PC-3 (cell line): ENCODE results near the gene MAP2K4. TPM values are rescaled to one million over a fixed set of nuclear protein-coding genes. Genes with fewer than 3 reads are reported as not detected.

ENCODE experiments used
- ATAC-seq: fragments of 200-7000 bp; cut with Tn5 transposase; 2 replicates; pipeline ENCODE4 v1.9.1; 2020; ENCODE audit warnings: mild to moderate bottlenecking, moderate library complexity
- BruUV-seq: library from RNA; stranded (reverse); fragments of 400-500 nt; replicated peaks from 2 replicates; lab custom pipeline; 2021; lab: Mats Ljungman, UMichigan
- CTCF ChIA-PET: fragments of 300-600 bp; sonication (Branson Sonifier 250); formaldehyde crosslinking; loops from one replicate; lab custom pipeline; 2022; ENCODE audit warnings: antibody characterized with exemption; lab: Charles Lee
- POLR2A ChIA-PET: fragments of 300-600 bp; sonication (Branson Sonifier 250); formaldehyde crosslinking; loops from one replicate; lab custom pipeline; 2022; ENCODE audit warnings: antibody characterized with exemption; ENCODE audit not compliant: unreplicated experiment; lab: Charles Lee
- DNase-seq: peaks from one replicate; pipeline ENCODE4 v3.0.0-alpha.2; 2015
- H2AFZ ChIP-seq: fragments of 300-600 bp; sonication (generic); 2 replicates; pipeline ENCODE4 v1.6.0; 2016; ENCODE audit warnings: antibody characterized with exemption, low read length
- H3F3A ChIP-seq: fragments of 300-600 bp; sonication (generic); one replicate; pipeline ENCODE4 v1.6.0; 2017; ENCODE audit warnings: antibody characterized with exemption, low read length, control low read depth, mild to moderate bottlenecking; ENCODE audit not compliant: unreplicated experiment
- H3K27ac ChIP-seq: fragments of 300-600 bp; sonication (generic); 2 replicates; pipeline ENCODE4 v1.5.1; 2016; ENCODE audit warnings: mild to moderate bottlenecking, low read length
- H3K27me3 ChIP-seq: fragments of 300-600 bp; sonication (generic); 2 replicates; pipeline ENCODE4 v1.6.1; 2016; ENCODE audit warnings: low read length, mixed read lengths
- H3K36me3 ChIP-seq: fragments of 300-600 bp; sonication (generic); 2 replicates; pipeline ENCODE4 v1.6.1; 2016; ENCODE audit warnings: low read depth, mixed run types, low read length, mixed read lengths
- H3K4me1 ChIP-seq: fragments of 300-600 bp; sonication (generic); 2 replicates; pipeline ENCODE4 v1.5.1; 2016; ENCODE audit warnings: low read length; ENCODE audit not compliant: insufficient read depth
- H3K4me2 ChIP-seq: fragments of 300-600 bp; sonication (generic); 2 replicates; pipeline ENCODE4 v1.6.0; 2016; ENCODE audit warnings: low read length
- H3K4me3 ChIP-seq: fragments of 300-600 bp; sonication (generic); 2 replicates; pipeline ENCODE4 v1.5.1; 2016; ENCODE audit warnings: mild to moderate bottlenecking, low read length, mixed read lengths
- H3K79me2 ChIP-seq: fragments of 300-600 bp; sonication (generic); 2 replicates; pipeline ENCODE4 v1.6.1; 2017; ENCODE audit warnings: low read length, mixed read lengths
- H3K9ac ChIP-seq: fragments of 300-600 bp; sonication (generic); 2 replicates; pipeline ENCODE4 v1.6.0; 2016; ENCODE audit warnings: mild to moderate bottlenecking, low read length
- H3K9me2 ChIP-seq: fragments of 300-600 bp; sonication (generic); replicated peaks from 2 replicates; pipeline ENCODE4 v1.6.1; 2016; ENCODE audit warnings: mixed run types, low read length, mixed read lengths
- H3K9me3 ChIP-seq: fragments of 300-600 bp; sonication (generic); 2 replicates; pipeline ENCODE4 v1.6.1; 2016; ENCODE audit warnings: low read length, mixed read lengths
- H4K20me1 ChIP-seq: fragments of 300-600 bp; sonication (generic); 2 replicates; pipeline ENCODE4 v1.6.1; 2016; ENCODE audit warnings: low read length, mixed read lengths
- EZH2 ChIP-seq: fragments of 300-600 bp; sonication (generic); IDR thresholded peaks from one replicate; pipeline ENCODE4 v1.6.1; 2017; ENCODE audit warnings: antibody characterized with exemption, mild to moderate bottlenecking, low read length; ENCODE audit not compliant: unreplicated experiment
- EZH2phosphoT487 ChIP-seq: fragments of 300-600 bp; sonication (generic); IDR thresholded peaks from 2 replicates; pipeline ENCODE4 v1.6.1; 2018; ENCODE audit warnings: mild to moderate bottlenecking, antibody characterized with exemption, low read length, borderline replicate concordance
- intact Hi-C: fragments of 100-400 bp; cut with micrococcal nuclease; formaldehyde crosslinking; loops from 2 replicates; pipeline ENCODE4 v1.9.0; 2023
- total RNA-seq: library from RNA; depleted of rRNA; stranded (reverse); fragments of >200 nt; gene quantifications from 2 replicates; pipeline ENCODE4 v1.2.3, GENCODE V29; 2014
- TF ChIP-seq, protein P1 (sequence below): fragments of 300-600 bp; sonication (generic); conservative IDR thresholded peaks from 2 replicates; pipeline ENCODE4 v1.5.1; 2017; ENCODE audit warnings: antibody characterized with exemption, low read depth, mild to moderate bottlenecking, low read length

The MAP2K4 gene
- total RNA-seq, 1 experiment from 2014 or later = 35.5 TPM

DNA sequence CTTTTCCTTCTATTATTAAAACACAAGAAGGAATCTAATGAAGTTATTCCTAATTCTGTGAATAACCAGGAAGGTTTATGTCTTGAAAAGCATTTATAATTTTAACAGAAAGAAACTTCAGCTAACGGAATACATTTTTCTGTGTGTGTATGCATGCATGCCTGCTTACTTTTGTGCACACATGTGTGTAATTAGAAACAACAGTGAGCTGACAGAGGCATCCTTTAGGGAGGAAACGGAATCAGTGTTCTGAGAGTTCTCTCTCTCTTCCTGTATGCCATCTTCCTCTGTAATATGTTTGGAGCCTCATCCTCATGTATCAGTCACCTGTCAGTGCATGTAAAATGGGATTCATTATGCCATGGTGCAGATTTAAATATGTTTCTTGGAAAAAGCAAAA, 107.0 kb downstream of the MAP2K4 start:
- intact Hi-C loops = no loop called here
- Histone ChIP-seq H3K36me3 (peaks cover 45% of the 10 kb centered on the region), H3F3A (no peaks in the 10 kb centered on the region), H3K4me2 (no peak overlapping the region), H3K9me2 (no peaks in the 10 kb centered on the region), H3K4me1 (no peaks in the 10 kb centered on the region), H3K9ac (no peak overlapping the region), H3K79me2 (no peaks in the 10 kb centered on the region), H4K20me1 (no peaks in the 10 kb centered on the region), H3K9me3 (no peaks in the 10 kb centered on the region), H3K27me3 (no peaks in the 10 kb centered on the region), H3K27ac (no peak overlapping the region), H2AFZ (no peak overlapping the region), H3K4me3 (no peak overlapping the region)
- no peak for DNase-seq
- ChIA-PET POLR2A (no interaction called here), CTCF (no interaction called here)
- ATAC-seq = no peak
- BruUV-seq = no TSS peak
- TF ChIP-seq EZH2phosphoT487 = no peak
- no peak for TF ChIP-seq EZH2
- TF ChIP-seq, protein P1, sequence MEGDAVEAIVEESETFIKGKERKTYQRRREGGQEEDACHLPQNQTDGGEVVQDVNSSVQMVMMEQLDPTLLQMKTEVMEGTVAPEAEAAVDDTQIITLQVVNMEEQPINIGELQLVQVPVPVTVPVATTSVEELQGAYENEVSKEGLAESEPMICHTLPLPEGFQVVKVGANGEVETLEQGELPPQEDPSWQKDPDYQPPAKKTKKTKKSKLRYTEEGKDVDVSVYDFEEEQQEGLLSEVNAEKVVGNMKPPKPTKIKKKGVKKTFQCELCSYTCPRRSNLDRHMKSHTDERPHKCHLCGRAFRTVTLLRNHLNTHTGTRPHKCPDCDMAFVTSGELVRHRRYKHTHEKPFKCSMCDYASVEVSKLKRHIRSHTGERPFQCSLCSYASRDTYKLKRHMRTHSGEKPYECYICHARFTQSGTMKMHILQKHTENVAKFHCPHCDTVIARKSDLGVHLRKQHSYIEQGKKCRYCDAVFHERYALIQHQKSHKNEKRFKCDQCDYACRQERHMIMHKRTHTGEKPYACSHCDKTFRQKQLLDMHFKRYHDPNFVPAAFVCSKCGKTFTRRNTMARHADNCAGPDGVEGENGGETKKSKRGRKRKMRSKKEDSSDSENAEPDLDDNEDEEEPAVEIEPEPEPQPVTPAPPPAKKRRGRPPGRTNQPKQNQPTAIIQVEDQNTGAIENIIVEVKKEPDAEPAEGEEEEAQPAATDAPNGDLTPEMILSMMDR = no peak

DNA sequence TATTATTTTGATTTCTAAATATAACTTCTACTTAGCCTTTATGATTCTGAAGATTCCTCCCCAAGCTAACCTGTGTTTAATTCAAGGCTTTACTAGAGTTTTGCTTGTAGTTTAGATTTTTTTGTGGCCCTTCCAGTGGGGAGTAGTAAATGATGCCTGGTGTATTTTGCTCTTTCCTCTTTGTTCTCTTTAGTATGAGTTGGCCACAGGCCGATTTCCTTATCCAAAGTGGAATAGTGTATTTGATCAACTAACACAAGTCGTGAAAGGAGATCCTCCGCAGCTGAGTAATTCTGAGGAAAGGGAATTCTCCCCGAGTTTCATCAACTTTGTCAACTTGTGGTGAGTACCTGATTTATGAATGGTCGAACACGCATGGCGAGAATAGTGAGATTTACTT, 108.3 kb downstream of the MAP2K4 start:
- ChIA-PET POLR2A (no interaction called here), CTCF (no interaction called here)
- H3K4me3 ChIP-seq = no peak overlapping the region
- H3K9me2 ChIP-seq = no peaks in the 10 kb centered on the region
- no peak overlapping the region for H3K9ac ChIP-seq
- H3K4me2 ChIP-seq = no peak overlapping the region
- no peak for DNase-seq
- H3K79me2 ChIP-seq = no peaks in the 10 kb centered on the region
- H3K9me3 ChIP-seq = no peaks in the 10 kb centered on the region
- no peaks in the 10 kb centered on the region for H4K20me1 ChIP-seq
- H2AFZ ChIP-seq = no peak overlapping the region
- H3F3A ChIP-seq = no peaks in the 10 kb centered on the region
- intact Hi-C loops = no loop called here
- H3K27me3 ChIP-seq = no peaks in the 10 kb centered on the region
- no TSS peak for BruUV-seq
- H3K4me1 ChIP-seq = no peaks in the 10 kb centered on the region
- peaks cover 50% of the 10 kb centered on the region for H3K36me3 ChIP-seq
- no peak overlapping the region for H3K27ac ChIP-seq
- TF ChIP-seq EZH2 (no peak), EZH2phosphoT487 (no peak)
- TF ChIP-seq, protein P1 = no peak
- no peak for ATAC-seq

DNA sequence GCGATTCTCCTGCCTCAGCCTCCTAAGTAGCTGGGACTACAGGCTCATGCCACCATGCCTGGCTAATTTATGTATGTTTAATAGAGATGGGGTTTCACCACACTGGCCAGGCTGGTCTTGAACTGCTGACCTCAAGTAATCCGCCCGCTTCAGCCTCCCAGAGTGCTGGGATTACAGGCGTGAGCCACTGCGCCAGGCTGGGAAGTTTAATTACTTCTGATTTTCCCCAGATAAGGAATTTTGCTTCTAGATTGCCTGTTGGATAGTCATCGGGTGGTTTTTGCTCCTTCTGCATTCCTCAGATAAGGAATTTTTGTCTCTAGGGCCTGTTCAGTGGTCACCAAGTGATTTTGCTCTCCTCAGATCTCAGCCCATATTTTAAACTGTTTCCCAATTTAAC, 112.5 kb downstream of the MAP2K4 start:
- BruUV-seq = no TSS peak
- DNase-seq (no peak), ATAC-seq (no peak)
- Histone ChIP-seq H3K4me2 (no peak overlapping the region), H3K4me1 (no peaks in the 10 kb centered on the region), H3K9me3 (peaks cover 10% of the 10 kb centered on the region; the same call in 1 of the 2 replicates), H3K27me3 (no peaks in the 10 kb centered on the region), H3K36me3 (peaks cover 53% of the 10 kb centered on the region), H3K9me2 (no peaks in the 10 kb centered on the region), H3K79me2 (no peaks in the 10 kb centered on the region), H3F3A (no peaks in the 10 kb centered on the region), H3K27ac (no peak overlapping the region), H3K9ac (no peak overlapping the region), H4K20me1 (no peaks in the 10 kb centered on the region), H2AFZ (no peak overlapping the region), H3K4me3 (no peak overlapping the region)
- POLR2A ChIA-PET = no interaction called here
- CTCF ChIA-PET = no interaction called here
- intact Hi-C loops = no loop called here
- TF ChIP-seq, protein P1 = no peak
- TF ChIP-seq EZH2 = no peak
- TF ChIP-seq EZH2phosphoT487 = no peak
